GM23338 (cell line): ENCODE measurements around the gene MEGF10.

Experiments
- CREB1 ChIP-seq: fragments of 250-450 bp; sonication (Bioruptor Pico); IDR thresholded peaks from 2 replicates; pipeline ENCODE4 v1.5.0; 2020; ENCODE audit warnings: low read depth, mild to moderate bottlenecking, moderate library complexity
- EZH2 ChIP-seq: fragments of 200-600 bp; sonication (generic); IDR thresholded peaks from one replicate; pipeline ENCODE4 v1.8.0; 2017; ENCODE audit warnings: antibody characterized with exemption, mild to moderate bottlenecking, low read depth; ENCODE audit not compliant: unreplicated experiment
- EZH2phosphoT487 ChIP-seq: fragments of 200-600 bp; sonication (generic); IDR thresholded peaks from one replicate; pipeline ENCODE4 v1.8.1; 2018; ENCODE audit warnings: antibody characterized with exemption; ENCODE audit not compliant: unreplicated experiment
- POLR2AphosphoS5 ChIP-seq: IDR thresholded peaks from 2 replicates; pipeline ENCODE4 v1.6.1; 2016; ENCODE audit warnings: antibody characterized with exemption, low read depth
- TF ChIP-seq, protein P1 (sequence below), 2 experiments: fragments of 200-600 bp in 1 of 2; sonication (generic) in 1 of 2; conservative IDR thresholded peaks; 2 replicates each; pipeline versions ENCODE4 v1.5.1 to v1.6.1; 2016 to 2017; ENCODE audit warnings: antibody characterized with exemption in 2 of 2, low read depth in 2 of 2, mild to moderate bottlenecking in 2 of 2, moderate library complexity in 1 of 2
- TF ChIP-seq, protein P2 (sequence below): IDR thresholded peaks from one replicate; pipeline ENCODE4 v1.6.1; 2018; ENCODE audit warnings: antibody characterized with exemption; ENCODE audit not compliant: unreplicated experiment

DNA sequence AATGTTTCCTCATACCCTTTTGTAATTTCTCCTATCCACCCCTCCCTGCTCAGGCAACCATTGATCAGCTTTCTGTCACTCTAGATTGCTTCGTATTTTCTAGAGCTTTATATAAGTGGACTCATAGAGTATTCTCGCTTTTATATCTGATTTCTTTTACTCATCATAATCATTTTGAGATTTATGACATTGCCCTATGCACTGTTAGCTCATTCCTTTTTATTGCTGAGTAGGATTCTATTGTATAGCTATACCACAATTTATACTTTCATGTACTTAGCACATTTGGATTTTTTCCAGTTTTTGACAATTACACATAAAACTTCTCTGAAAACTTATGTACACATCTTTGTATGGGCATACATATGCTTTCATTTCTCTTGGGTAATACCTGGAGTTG is 68.9 kb downstream of the MEGF10 start:
- TF ChIP-seq EZH2, result no peak
- TF ChIP-seq, protein P1, sequence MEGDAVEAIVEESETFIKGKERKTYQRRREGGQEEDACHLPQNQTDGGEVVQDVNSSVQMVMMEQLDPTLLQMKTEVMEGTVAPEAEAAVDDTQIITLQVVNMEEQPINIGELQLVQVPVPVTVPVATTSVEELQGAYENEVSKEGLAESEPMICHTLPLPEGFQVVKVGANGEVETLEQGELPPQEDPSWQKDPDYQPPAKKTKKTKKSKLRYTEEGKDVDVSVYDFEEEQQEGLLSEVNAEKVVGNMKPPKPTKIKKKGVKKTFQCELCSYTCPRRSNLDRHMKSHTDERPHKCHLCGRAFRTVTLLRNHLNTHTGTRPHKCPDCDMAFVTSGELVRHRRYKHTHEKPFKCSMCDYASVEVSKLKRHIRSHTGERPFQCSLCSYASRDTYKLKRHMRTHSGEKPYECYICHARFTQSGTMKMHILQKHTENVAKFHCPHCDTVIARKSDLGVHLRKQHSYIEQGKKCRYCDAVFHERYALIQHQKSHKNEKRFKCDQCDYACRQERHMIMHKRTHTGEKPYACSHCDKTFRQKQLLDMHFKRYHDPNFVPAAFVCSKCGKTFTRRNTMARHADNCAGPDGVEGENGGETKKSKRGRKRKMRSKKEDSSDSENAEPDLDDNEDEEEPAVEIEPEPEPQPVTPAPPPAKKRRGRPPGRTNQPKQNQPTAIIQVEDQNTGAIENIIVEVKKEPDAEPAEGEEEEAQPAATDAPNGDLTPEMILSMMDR (conservative IDR thresholded peaks at IDR 0.05; ENCODE audit: low read depth in 2 of 2), result no peak
- no peak for TF ChIP-seq EZH2phosphoT487
- TF ChIP-seq, protein P2, sequence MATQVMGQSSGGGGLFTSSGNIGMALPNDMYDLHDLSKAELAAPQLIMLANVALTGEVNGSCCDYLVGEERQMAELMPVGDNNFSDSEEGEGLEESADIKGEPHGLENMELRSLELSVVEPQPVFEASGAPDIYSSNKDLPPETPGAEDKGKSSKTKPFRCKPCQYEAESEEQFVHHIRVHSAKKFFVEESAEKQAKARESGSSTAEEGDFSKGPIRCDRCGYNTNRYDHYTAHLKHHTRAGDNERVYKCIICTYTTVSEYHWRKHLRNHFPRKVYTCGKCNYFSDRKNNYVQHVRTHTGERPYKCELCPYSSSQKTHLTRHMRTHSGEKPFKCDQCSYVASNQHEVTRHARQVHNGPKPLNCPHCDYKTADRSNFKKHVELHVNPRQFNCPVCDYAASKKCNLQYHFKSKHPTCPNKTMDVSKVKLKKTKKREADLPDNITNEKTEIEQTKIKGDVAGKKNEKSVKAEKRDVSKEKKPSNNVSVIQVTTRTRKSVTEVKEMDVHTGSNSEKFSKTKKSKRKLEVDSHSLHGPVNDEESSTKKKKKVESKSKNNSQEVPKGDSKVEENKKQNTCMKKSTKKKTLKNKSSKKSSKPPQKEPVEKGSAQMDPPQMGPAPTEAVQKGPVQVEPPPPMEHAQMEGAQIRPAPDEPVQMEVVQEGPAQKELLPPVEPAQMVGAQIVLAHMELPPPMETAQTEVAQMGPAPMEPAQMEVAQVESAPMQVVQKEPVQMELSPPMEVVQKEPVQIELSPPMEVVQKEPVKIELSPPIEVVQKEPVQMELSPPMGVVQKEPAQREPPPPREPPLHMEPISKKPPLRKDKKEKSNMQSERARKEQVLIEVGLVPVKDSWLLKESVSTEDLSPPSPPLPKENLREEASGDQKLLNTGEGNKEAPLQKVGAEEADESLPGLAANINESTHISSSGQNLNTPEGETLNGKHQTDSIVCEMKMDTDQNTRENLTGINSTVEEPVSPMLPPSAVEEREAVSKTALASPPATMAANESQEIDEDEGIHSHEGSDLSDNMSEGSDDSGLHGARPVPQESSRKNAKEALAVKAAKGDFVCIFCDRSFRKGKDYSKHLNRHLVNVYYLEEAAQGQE, result no peak
- no peak for TF ChIP-seq POLR2AphosphoS5
- no peak for TF ChIP-seq CREB1 (CRISPR knock-in tag)
